Breast epithelium (tissue), 4 donors: ENCODE data around the gene FAM163B. TPM values are rescaled to one million over a fixed set of nuclear protein-coding genes. Genes with fewer than 3 reads are reported as not detected.
A peak's percentile ranks its signal among the peaks of the same experiment; 100 is the strongest.

Experiments used
- DNase-seq, 2 donors: peaks; one replicate each; pipeline ENCODE4 v3.0.0-alpha.2; 2019; ENCODE audit warnings: low spot score in 2 of 2
- H3K27ac ChIP-seq, 2 donors: fragments of 200-600 bp; sonication (generic) in 1 of 2; one replicate each; pipeline ENCODE4 v1.5.1; 2016 to 2019; ENCODE audit warnings: mild to moderate bottlenecking in 1 of 2
- H3K27me3 ChIP-seq, 2 donors: fragments of 200-600 bp; sonication (generic) in 1 of 2; one replicate each; pipeline versions ENCODE4 v1.5.1 to v1.6.0; 2017 to 2019; ENCODE audit warnings: control low read depth in 1 of 2, mild to moderate bottlenecking in 1 of 2
- H3K36me3 ChIP-seq: fragments of 200-600 bp; one replicate; pipeline ENCODE4 v1.5.1; 2019
- H3K4me1 ChIP-seq, 2 donors: fragments of 200-600 bp; sonication (generic); one replicate each; pipeline ENCODE4 v1.5.1; 2016 to 2019; ENCODE audit warnings: control low read depth in 1 of 2
- H3K4me3 ChIP-seq, 3 donors: fragments of 200-600 bp; sonication (generic); 1 replicate in 2 of 3; 2 replicates in 1 of 3; pipeline ENCODE4 v1.5.1; 2016 to 2019; ENCODE audit warnings: mild to moderate bottlenecking in 3 of 3, moderate library complexity in 2 of 3
- H3K9me3 ChIP-seq, 2 donors: fragments of 200-600 bp; sonication (generic) in 1 of 2; one replicate each; pipeline ENCODE4 v1.5.1; 2016 to 2019; ENCODE audit warnings: control low read depth in 1 of 2
- POLR2A ChIP-seq: fragments of 450-650 bp; IDR thresholded peaks from one replicate; pipeline ENCODE4 v1.6.1; 2016; ENCODE audit warnings: antibody characterized with exemption, mild to moderate bottlenecking, moderate library complexity
- POLR2AphosphoS5 ChIP-seq, 3 donors: sonication (generic); formaldehyde crosslinking; IDR thresholded peaks; one replicate each; pipeline ENCODE4 v1.6.1; 2017; ENCODE audit warnings: antibody characterized with exemption in 3 of 3
- intact Hi-C: fragments of 100-400 bp; cut with DNase I; formaldehyde crosslinking; loops from one replicate; pipeline ENCODE4 v1.15.1; 2023; ENCODE audit warnings: low total_unique reads
- total RNA-seq, 3 donors: library from RNA; depleted of rRNA; stranded (reverse); fragments of >200 nt; gene quantifications; one replicate each; pipeline ENCODE4 v1.1.0, GENCODE V29; 2016
- TF ChIP-seq, protein P1 (sequence below), 3 donors: fragments of 450-650 bp; IDR thresholded peaks; one replicate each; pipeline ENCODE4 v1.5.1; 2016 to 2017; ENCODE audit warnings: antibody characterized with exemption in 3 of 3, mild to moderate bottlenecking in 3 of 3, moderate library complexity in 3 of 3

Gene FAM163B
- total RNA-seq, 3 donors from 2014 or later = not detected

GRCh38 chr9:133537257-133537656 lies 71.9 kb downstream of the FAM163B start:
- Histone ChIP-seq H3K9me3 (no peaks in the 10 kb centered on the region), H3K4me1 (peaks cover 3 to 9% of the 10 kb centered on the region in 2 donors), H3K27me3 (peaks cover 0 to 29% of the 10 kb centered on the region in 2 donors), H3K36me3 (no peaks in the 10 kb centered on the region), H3K27ac (no peak overlapping the region), H3K4me3 (no peak overlapping the region)
- no peak for DNase-seq
- TF ChIP-seq, protein P1, sequence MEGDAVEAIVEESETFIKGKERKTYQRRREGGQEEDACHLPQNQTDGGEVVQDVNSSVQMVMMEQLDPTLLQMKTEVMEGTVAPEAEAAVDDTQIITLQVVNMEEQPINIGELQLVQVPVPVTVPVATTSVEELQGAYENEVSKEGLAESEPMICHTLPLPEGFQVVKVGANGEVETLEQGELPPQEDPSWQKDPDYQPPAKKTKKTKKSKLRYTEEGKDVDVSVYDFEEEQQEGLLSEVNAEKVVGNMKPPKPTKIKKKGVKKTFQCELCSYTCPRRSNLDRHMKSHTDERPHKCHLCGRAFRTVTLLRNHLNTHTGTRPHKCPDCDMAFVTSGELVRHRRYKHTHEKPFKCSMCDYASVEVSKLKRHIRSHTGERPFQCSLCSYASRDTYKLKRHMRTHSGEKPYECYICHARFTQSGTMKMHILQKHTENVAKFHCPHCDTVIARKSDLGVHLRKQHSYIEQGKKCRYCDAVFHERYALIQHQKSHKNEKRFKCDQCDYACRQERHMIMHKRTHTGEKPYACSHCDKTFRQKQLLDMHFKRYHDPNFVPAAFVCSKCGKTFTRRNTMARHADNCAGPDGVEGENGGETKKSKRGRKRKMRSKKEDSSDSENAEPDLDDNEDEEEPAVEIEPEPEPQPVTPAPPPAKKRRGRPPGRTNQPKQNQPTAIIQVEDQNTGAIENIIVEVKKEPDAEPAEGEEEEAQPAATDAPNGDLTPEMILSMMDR (IDR thresholded peaks at IDR 0.05) = no peak
- intact Hi-C loops = loop anchor here (10.0 kb wide), 1 partner anchor 178 kb away; no protein-coding TSS in a partner anchor

- H3K27me3 ChIP-seq = peaks cover 0 to 29% of the 10 kb centered on the region in 2 donors
- H3K27ac ChIP-seq = no peak overlapping the region
- H3K9me3 ChIP-seq = no peaks in the 10 kb centered on the region
- TF ChIP-seq, protein P1 (IDR thresholded peaks at IDR 0.05) = no peak
- no peak for TF ChIP-seq POLR2A
- TF ChIP-seq POLR2AphosphoS5 (IDR thresholded peaks at IDR 0.05) = no peak
- no peak overlapping the region for H3K4me3 ChIP-seq
- intact Hi-C loops = loop anchor here (10.0 kb wide), 1 partner anchor 178 kb away; no protein-coding TSS in a partner anchor
- no peaks in the 10 kb centered on the region for H3K36me3 ChIP-seq
- peaks cover 3 to 9% of the 10 kb centered on the region in 2 donors for H3K4me1 ChIP-seq
- DNase-seq = no peak
Observed at GRCh38 chr9:133536536-133536935, 72.7 kb downstream of the FAM163B start.

DNA sequence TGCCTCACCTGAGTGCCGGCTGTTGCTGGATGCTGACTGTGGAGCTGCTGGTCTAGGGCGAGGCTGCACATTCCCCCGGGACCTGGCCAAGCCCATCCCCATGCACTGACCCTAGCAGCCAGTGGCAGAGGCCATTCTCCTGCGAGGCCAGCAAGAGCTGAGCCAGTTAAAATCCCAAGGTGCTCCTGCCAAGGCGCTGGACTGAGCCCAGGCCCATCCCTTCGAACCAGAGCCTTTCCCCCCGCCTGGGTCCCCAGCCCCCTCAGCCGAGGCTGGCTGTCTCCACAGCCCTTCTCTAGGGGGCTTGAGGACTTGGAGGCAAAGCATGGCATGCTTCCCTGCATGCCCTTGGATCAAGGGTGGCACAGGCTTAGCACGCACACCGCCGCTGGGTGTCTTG lies 73.1 kb downstream of the FAM163B start:
- intact Hi-C loops = loop anchor here (10.0 kb wide), 1 partner anchor 179 kb away; no protein-coding TSS in a partner anchor
- no peak overlapping the region for H3K4me3 ChIP-seq
- no peak overlapping the region for H3K27ac ChIP-seq
- peaks cover 3 to 9% of the 10 kb centered on the region in 2 donors for H3K4me1 ChIP-seq
- H3K36me3 ChIP-seq = no peaks in the 10 kb centered on the region
- no peaks in the 10 kb centered on the region for H3K9me3 ChIP-seq
- peaks cover 0 to 29% of the 10 kb centered on the region in 2 donors for H3K27me3 ChIP-seq
- TF ChIP-seq, protein P1 (IDR thresholded peaks at IDR 0.05) = no peak
- TF ChIP-seq POLR2A (no peak), POLR2AphosphoS5 (IDR thresholded peaks at IDR 0.05) (no peak)
- no peak for DNase-seq

DNA sequence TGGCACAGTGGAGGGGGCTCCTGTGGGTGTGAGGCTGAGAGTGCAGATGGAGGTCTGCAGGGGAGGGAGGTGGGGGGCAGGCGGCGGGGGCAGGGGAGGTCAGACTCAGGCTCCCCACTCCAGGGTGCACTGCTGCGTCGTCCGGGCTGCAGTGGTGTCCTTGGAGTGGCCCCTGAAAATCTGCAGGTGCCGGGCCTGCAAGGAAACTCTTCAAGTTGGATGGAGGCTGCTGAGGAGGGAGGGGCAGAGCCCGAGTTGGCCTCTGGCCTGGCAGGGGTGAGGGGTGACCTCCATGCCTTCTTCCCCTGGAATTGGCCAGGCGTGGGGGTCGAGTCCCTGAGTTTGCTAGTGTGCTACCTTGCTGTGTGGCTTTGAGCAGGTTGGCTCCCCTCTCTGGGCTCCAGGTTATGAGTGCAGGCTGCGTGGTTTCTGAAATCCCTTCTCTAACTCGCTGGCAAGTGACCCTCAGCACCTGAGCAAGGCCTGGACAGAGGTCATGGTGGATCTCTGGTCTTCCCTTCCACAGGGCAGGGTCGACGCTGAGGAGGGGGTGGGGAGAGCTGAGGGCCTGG lies 73.8 kb downstream of the FAM163B start:
- Histone ChIP-seq H3K27ac (no peak overlapping the region), H3K4me1 (peaks cover 3 to 9% of the 10 kb centered on the region in 2 donors), H3K27me3 (peaks cover 0 to 30% of the 10 kb centered on the region in 2 donors), H3K36me3 (no peaks in the 10 kb centered on the region), H3K4me3 (peak overlapping the region; percentile 29 to 59 (median 40)), H3K9me3 (no peaks in the 10 kb centered on the region)
- no peak for TF ChIP-seq POLR2A
- TF ChIP-seq, protein P1 (IDR thresholded peaks at IDR 0.05) = no peak
- TF ChIP-seq POLR2AphosphoS5 (IDR thresholded peaks at IDR 0.05) = no peak
- DNase-seq = no peak
- intact Hi-C loops = loop anchor here (10.0 kb wide), 1 partner anchor 179 kb away; no protein-coding TSS in a partner anchor
